ENCODE results near the gene SELPLG. TPM values are rescaled to one million over a fixed set of nuclear protein-coding genes. Genes with fewer than 3 reads are reported as not detected.

SELPLG gene
- total RNA-seq, 4 donors from 2014 or later = 2.1 to 6.0 (median 2.8) TPM

- Histone ChIP-seq H3K4me3 (replicated peaks in 1 of 3) (no peak overlapping the region), H3K4me1 (peaks cover 0 to 5% of the 10 kb centered on the region in 2 donors), H3K27ac (no peak overlapping the region), H3K27me3 (no peaks in the 10 kb centered on the region), H3K36me3 (no peaks in the 10 kb centered on the region), H3K9me3 (no peaks in the 10 kb centered on the region)
- no peak for TF ChIP-seq POLR2A (IDR thresholded peaks at IDR 0.05)
- TF ChIP-seq, protein P1, sequence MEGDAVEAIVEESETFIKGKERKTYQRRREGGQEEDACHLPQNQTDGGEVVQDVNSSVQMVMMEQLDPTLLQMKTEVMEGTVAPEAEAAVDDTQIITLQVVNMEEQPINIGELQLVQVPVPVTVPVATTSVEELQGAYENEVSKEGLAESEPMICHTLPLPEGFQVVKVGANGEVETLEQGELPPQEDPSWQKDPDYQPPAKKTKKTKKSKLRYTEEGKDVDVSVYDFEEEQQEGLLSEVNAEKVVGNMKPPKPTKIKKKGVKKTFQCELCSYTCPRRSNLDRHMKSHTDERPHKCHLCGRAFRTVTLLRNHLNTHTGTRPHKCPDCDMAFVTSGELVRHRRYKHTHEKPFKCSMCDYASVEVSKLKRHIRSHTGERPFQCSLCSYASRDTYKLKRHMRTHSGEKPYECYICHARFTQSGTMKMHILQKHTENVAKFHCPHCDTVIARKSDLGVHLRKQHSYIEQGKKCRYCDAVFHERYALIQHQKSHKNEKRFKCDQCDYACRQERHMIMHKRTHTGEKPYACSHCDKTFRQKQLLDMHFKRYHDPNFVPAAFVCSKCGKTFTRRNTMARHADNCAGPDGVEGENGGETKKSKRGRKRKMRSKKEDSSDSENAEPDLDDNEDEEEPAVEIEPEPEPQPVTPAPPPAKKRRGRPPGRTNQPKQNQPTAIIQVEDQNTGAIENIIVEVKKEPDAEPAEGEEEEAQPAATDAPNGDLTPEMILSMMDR (IDR thresholded peaks at IDR 0.05) = no peak
- intact Hi-C loops (cut with DNase I) = no loop called here
- 90 to 91% methylated on average over 5 to 8 of the region's 8 CpGs for WGBS, 2 donors
- no peak for DNase-seq
Measured at GRCh38 chr12:108627134-108627920, 6.4 kb downstream of the SELPLG start.

GRCh38 chr12:108625228-108625627, 8.5 kb downstream of the SELPLG start:
- no peak overlapping the region for H3K27ac ChIP-seq
- H3K4me1 ChIP-seq = no peaks in the 10 kb centered on the region
- H3K27me3 ChIP-seq = no peaks in the 10 kb centered on the region
- H3K36me3 ChIP-seq = no peaks in the 10 kb centered on the region
- intact Hi-C loops (cut with DNase I) = no loop called here
- no peak for DNase-seq
- 75 to 80% methylated on average over 3 of the region's 3 CpGs for WGBS, 2 donors
- TF ChIP-seq, protein P1 (IDR thresholded peaks at IDR 0.05) = no peak
- TF ChIP-seq POLR2A (IDR thresholded peaks at IDR 0.05) = no peak
- H3K9me3 ChIP-seq = no peaks in the 10 kb centered on the region
- H3K4me3 ChIP-seq (replicated peaks in 1 of 3) = no peak overlapping the region

GRCh38 chr12:108623577-108623976, 10.1 kb downstream of the SELPLG start:
- Histone ChIP-seq H3K27ac (no peak overlapping the region), H3K4me1 (peaks cover 2 to 6% of the 10 kb centered on the region in 2 donors), H3K36me3 (no peaks in the 10 kb centered on the region), H3K9me3 (no peaks in the 10 kb centered on the region), H3K4me3 (replicated peaks in 1 of 3) (no peak overlapping the region), H3K27me3 (no peaks in the 10 kb centered on the region)
- intact Hi-C loops (cut with DNase I) = no loop called here
- 83% methylated on average over 6 of the region's 8 CpGs; no CpG with 5 or more reads in 1 of the 2 donors for WGBS, 2 donors
- no peak for DNase-seq
- TF ChIP-seq POLR2A (IDR thresholded peaks at IDR 0.05) = no peak
- TF ChIP-seq, protein P1 (IDR thresholded peaks at IDR 0.05) = no peak

GRCh38 chr12:108622921-108623514, 10.7 kb downstream of the SELPLG start:
- 85 to 90% methylated on average over 13 to 14 of the region's 14 CpGs for WGBS, 2 donors
- TF ChIP-seq, protein P1 (IDR thresholded peaks at IDR 0.05) = no peak
- TF ChIP-seq POLR2A (IDR thresholded peaks at IDR 0.05) = no peak
- H3K36me3 ChIP-seq = no peaks in the 10 kb centered on the region
- no peak overlapping the region for H3K4me3 ChIP-seq (replicated peaks in 1 of 3)
- no peak for DNase-seq
- intact Hi-C loops (cut with DNase I) = no loop called here
- no peaks in the 10 kb centered on the region for H3K27me3 ChIP-seq
- H3K9me3 ChIP-seq = no peaks in the 10 kb centered on the region
- peaks cover 7 to 12% of the 10 kb centered on the region in 2 donors for H3K4me1 ChIP-seq
- no peak overlapping the region for H3K27ac ChIP-seq

DNA sequence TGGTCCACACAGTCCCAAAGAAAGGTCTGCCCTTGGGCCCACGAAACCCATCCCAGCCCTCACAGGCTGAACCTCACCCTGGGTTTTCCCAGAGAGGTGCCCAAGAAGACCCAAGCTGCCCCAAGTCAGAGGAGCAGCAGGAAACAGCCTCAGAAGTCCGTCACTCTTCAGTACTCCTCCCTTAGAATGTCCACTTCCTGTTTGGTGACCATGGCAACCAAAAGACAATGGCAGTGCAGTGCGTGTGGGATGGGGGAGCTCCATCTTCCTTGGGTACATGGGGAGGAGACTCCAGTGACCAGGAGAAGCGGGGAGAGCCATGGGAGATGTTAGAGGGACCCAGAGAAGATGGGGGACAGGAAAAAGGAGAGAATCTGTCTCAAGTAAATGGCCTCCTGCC, 11.3 kb downstream of the SELPLG start:
- Histone ChIP-seq H3K27me3 (no peaks in the 10 kb centered on the region), H3K4me1 (peaks cover 7 to 14% of the 10 kb centered on the region in 2 donors), H3K9me3 (no peaks in the 10 kb centered on the region), H3K27ac (no peak overlapping the region), H3K36me3 (no peaks in the 10 kb centered on the region), H3K4me3 (replicated peaks in 1 of 3) (no peak overlapping the region)
- intact Hi-C loops (cut with DNase I) = no loop called here
- TF ChIP-seq POLR2A (IDR thresholded peaks at IDR 0.05) = no peak
- TF ChIP-seq, protein P1 (IDR thresholded peaks at IDR 0.05) = no peak
- 58 to 74% methylated on average over 4 of the region's 4 CpGs for WGBS, 2 donors
- DNase-seq = no peak
